ENCODE data around the gene TMEM132C. TPM values are rescaled to one million over a fixed set of nuclear protein-coding genes. Genes with fewer than 3 reads are reported as not detected.

TMEM132C gene
- polyA plus RNA-seq, 1 of the 3 experiments (the other 2 are of a cell fraction) = not detected

DNA sequence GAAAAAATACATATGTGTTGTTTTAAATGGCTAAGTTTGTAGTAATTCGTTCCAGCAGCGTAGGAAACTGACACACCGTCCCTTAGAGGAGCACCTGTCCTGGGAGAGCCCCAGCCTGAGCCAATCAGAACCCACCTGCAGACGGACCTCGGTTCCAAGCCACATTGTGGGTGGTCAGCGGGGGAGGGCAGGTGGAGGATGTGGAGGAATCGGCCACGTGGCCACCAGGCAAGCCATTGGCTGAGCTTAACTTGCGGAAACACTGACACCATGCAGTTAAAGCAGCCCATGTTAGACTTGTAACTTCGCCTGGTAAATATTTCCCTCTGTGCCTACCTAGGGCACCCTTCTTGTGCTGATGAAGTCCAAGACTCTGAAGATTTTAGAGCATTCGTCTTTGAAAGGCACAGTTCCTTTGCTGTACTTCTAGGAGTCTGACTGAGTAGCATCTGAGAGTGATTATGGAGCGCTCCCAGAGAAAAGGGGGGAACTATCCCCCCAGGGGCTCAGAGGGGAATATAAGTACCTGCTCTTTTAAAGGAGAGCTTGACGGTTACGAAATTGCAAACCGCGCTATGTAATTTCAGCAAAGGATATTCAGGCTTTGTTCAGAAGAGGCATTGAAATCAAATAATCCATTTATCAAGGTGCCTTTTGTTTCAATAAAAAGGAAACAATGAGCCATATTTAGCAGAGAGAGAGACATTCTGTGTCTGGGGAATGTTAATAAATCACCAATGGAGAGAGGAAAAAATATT, 135.7 kb downstream of the TMEM132C start:
- POLR2A ChIA-PET = no interaction called here
- Histone ChIP-seq H3F3A (replicated peaks; ENCODE audit: insufficient read depth) (no peaks in the 10 kb centered on the region), H3K27me3 (ENCODE audit: insufficient read depth) (no peaks in the 10 kb centered on the region), H2AFZ (ENCODE audit: low read depth) (no peak overlapping the region), H3K27ac (ENCODE audit: low read depth in 2 of 2, low read length in 1 of 2) (no peak overlapping the region), H3K4me3 (ENCODE audit: low read depth in 2 of 2, low read length in 1 of 2) (no peak overlapping the region), H3K4me2 (no peak overlapping the region), H3K4me1 (ENCODE audit: control insufficient read depth in 1 of 2, insufficient read depth in 2 of 2, low read depth in 1 of 2, low read length in 1 of 2) (no peaks in the 10 kb centered on the region), H3K9me3 (no peaks in the 10 kb centered on the region), H3K9me2 (no peaks in the 10 kb centered on the region), H4K20me1 (ENCODE audit: insufficient read depth) (no peaks in the 10 kb centered on the region), H3K9ac (no peak overlapping the region), H3K79me2 (ENCODE audit: insufficient read depth) (no peaks in the 10 kb centered on the region), H3K36me3 (replicated peaks in 1 of 2; ENCODE audit: control insufficient read depth in 1 of 2, insufficient read depth in 2 of 2, low read length in 1 of 2) (no peaks in the 10 kb centered on the region)
- CTCF ChIA-PET = no interaction called here
- no peak for DNase-seq
- 30% methylated on average over 16 of the region's 16 CpGs for WGBS (ENCODE audit: low lambda C conversion rate)
- TF ChIP-seq, protein P1, sequence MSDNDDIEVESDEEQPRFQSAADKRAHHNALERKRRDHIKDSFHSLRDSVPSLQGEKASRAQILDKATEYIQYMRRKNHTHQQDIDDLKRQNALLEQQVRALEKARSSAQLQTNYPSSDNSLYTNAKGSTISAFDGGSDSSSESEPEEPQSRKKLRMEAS (IDR thresholded peaks at IDR 0.05; ENCODE audit: low read depth) = no peak
- TF ChIP-seq RAD21 (IDR thresholded peaks at IDR 0.05; ENCODE audit: low read length) (no peak), TAF1 (IDR thresholded peaks at IDR 0.05; ENCODE audit: borderline replicate concordance, low read depth, low read length) (no peak), TEAD4 (IDR thresholded peaks at IDR 0.05; ENCODE audit: borderline replicate concordance, insufficient read depth) (no peak)
- TF ChIP-seq, protein P2, sequence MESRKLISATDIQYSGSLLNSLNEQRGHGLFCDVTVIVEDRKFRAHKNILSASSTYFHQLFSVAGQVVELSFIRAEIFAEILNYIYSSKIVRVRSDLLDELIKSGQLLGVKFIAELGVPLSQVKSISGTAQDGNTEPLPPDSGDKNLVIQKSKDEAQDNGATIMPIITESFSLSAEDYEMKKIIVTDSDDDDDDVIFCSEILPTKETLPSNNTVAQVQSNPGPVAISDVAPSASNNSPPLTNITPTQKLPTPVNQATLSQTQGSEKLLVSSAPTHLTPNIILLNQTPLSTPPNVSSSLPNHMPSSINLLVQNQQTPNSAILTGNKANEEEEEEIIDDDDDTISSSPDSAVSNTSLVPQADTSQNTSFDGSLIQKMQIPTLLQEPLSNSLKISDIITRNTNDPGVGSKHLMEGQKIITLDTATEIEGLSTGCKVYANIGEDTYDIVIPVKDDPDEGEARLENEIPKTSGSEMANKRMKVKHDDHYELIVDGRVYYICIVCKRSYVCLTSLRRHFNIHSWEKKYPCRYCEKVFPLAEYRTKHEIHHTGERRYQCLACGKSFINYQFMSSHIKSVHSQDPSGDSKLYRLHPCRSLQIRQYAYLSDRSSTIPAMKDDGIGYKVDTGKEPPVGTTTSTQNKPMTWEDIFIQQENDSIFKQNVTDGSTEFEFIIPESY (IDR thresholded peaks at IDR 0.05; ENCODE audit: borderline replicate concordance, low read depth) = no peak

DNA sequence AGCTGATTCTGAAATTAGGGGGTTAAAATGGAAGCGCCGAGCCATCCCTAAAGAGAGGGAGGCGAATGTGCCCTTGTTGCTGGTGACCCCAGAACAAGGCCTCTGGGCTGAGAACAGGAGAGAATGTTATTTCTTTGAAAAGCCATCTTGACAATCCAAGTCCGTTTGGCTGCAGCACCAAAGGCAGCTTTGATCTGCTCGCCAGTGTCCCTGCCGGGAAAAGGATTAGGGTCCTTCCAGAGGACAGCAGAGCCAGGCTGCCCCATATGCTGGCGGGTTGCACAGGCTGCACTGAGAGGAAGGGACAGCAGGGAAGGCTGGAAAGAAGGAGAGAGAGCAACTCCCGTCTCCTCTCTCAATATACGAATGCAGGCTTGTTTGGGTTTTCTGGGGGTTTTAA, 141.7 kb downstream of the TMEM132C start:
- Histone ChIP-seq H3K9me2 (no peaks in the 10 kb centered on the region), H3K27me3 (ENCODE audit: insufficient read depth) (no peaks in the 10 kb centered on the region), H3K4me3 (ENCODE audit: low read depth in 2 of 2, low read length in 1 of 2) (no peak overlapping the region), H4K20me1 (ENCODE audit: insufficient read depth) (no peaks in the 10 kb centered on the region), H3K27ac (ENCODE audit: low read depth in 2 of 2, low read length in 1 of 2) (no peak overlapping the region), H3K79me2 (ENCODE audit: insufficient read depth) (no peaks in the 10 kb centered on the region), H3K4me1 (ENCODE audit: control insufficient read depth in 1 of 2, insufficient read depth in 2 of 2, low read depth in 1 of 2, low read length in 1 of 2) (no peaks in the 10 kb centered on the region), H3F3A (replicated peaks; ENCODE audit: insufficient read depth) (no peaks in the 10 kb centered on the region), H3K9me3 (no peaks in the 10 kb centered on the region), H2AFZ (ENCODE audit: low read depth) (no peak overlapping the region), H3K36me3 (replicated peaks in 1 of 2; ENCODE audit: control insufficient read depth in 1 of 2, insufficient read depth in 2 of 2, low read length in 1 of 2) (no peaks in the 10 kb centered on the region), H3K9ac (no peak overlapping the region), H3K4me2 (no peak overlapping the region)
- POLR2A ChIA-PET = no interaction called here
- CTCF ChIA-PET = no interaction called here
- TF ChIP-seq, protein P3, sequence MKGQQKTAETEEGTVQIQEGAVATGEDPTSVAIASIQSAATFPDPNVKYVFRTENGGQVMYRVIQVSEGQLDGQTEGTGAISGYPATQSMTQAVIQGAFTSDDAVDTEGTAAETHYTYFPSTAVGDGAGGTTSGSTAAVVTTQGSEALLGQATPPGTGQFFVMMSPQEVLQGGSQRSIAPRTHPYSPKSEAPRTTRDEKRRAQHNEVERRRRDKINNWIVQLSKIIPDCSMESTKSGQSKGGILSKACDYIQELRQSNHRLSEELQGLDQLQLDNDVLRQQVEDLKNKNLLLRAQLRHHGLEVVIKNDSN (IDR thresholded peaks at IDR 0.05; ENCODE audit: borderline replicate concordance, low read depth) = no peak
- TF ChIP-seq NFIC (IDR thresholded peaks at IDR 0.05; ENCODE audit: borderline replicate concordance) = no peak
- TF ChIP-seq, protein P4, sequence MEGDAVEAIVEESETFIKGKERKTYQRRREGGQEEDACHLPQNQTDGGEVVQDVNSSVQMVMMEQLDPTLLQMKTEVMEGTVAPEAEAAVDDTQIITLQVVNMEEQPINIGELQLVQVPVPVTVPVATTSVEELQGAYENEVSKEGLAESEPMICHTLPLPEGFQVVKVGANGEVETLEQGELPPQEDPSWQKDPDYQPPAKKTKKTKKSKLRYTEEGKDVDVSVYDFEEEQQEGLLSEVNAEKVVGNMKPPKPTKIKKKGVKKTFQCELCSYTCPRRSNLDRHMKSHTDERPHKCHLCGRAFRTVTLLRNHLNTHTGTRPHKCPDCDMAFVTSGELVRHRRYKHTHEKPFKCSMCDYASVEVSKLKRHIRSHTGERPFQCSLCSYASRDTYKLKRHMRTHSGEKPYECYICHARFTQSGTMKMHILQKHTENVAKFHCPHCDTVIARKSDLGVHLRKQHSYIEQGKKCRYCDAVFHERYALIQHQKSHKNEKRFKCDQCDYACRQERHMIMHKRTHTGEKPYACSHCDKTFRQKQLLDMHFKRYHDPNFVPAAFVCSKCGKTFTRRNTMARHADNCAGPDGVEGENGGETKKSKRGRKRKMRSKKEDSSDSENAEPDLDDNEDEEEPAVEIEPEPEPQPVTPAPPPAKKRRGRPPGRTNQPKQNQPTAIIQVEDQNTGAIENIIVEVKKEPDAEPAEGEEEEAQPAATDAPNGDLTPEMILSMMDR (IDR thresholded peaks at IDR 0.05) = no peak
- TF ChIP-seq, protein P1 (IDR thresholded peaks at IDR 0.05; ENCODE audit: low read depth) = no peak
- TF ChIP-seq, protein P5, sequence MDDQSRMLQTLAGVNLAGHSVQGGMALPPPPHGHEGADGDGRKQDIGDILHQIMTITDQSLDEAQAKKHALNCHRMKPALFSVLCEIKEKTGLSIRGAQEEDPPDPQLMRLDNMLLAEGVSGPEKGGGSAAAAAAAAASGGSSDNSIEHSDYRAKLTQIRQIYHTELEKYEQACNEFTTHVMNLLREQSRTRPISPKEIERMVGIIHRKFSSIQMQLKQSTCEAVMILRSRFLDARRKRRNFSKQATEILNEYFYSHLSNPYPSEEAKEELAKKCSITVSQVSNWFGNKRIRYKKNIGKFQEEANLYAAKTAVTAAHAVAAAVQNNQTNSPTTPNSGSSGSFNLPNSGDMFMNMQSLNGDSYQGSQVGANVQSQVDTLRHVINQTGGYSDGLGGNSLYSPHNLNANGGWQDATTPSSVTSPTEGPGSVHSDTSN (IDR thresholded peaks at IDR 0.05) = no peak
- no peak for TF ChIP-seq FOXM1 (IDR thresholded peaks at IDR 0.05; ENCODE audit: low read depth)
- no peak for TF ChIP-seq MEF2A (IDR thresholded peaks at IDR 0.05; ENCODE audit: borderline replicate concordance, low read depth)
- WGBS (ENCODE audit: low lambda C conversion rate) = 22% methylated on average over 9 of the region's 9 CpGs
- DNase-seq = no peak

Measured in SK-N-SH (cell line).